Measurements from ENCODE around the gene SPAAR.

The SPAAR gene

DNA sequence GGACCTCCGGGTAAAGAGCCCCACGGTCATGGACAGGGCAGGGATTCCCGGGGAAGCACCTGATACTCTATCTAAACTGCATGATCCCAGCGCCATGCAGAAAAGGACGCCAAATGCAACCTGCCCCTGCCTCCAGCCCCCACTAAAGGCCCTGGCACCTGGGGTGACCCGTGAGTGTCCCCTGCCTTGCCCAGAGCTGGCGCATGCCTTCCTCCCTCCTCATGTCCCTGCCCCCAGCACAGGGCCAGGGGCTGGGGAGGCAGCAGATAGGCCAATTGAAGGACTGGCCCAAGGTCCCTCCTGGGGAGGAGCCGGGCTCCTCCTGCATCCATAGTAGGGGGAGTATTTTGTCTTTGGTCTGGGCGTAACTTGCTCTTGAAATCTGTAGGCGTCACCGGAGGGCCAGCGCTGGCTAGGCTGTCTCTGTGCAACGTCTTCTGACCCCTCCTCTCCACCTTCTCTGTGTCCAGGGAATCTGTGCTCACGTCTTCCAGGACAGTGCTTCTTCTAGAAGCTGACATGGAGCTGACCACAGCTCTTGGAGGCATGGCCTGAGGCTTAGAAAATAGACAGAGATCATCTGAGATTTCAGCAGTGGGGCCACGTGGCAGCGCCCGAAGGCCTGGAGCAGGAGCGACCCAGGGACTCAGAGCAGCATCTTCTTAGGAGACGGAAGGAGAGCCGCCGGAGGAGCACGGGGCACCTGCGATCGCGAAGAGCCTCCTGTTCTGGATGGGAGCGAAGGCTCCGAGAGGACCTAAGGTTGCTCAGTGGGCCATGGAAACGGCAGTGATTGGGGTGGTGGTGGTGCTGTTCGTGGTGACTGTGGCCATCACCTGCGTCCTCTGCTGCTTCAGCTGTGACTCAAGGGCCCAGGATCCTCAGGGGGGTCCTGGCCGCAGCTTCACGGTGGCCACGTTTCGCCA is 660 bp downstream of the SPAAR start:
- TF ChIP-seq POLR2AphosphoS5 (IDR thresholded peaks at IDR 0.05; ENCODE audit: low read depth, low read length), result no peak
- no peak for TF ChIP-seq FOXP2 (optimal IDR thresholded peaks at IDR 0.05; ENCODE audit: borderline replicate concordance, extremely low read depth, extremely low read length, insufficient read depth)

- TF ChIP-seq SIN3A (IDR thresholded peaks at IDR 0.05; ENCODE audit: borderline replicate concordance, insufficient read depth, low read length), result no peak
- TF ChIP-seq TAF1 (IDR thresholded peaks at IDR 0.05; ENCODE audit: borderline replicate concordance, insufficient read depth, low read length), result no peak
- no peak for TF ChIP-seq POLR2AphosphoS5 (IDR thresholded peaks at IDR 0.05; ENCODE audit: low read depth, low read length)
- TF ChIP-seq FOXP2 (optimal IDR thresholded peaks at IDR 0.05; ENCODE audit: borderline replicate concordance, extremely low read depth, extremely low read length, insufficient read depth), result no peak
- TF ChIP-seq, protein P1, sequence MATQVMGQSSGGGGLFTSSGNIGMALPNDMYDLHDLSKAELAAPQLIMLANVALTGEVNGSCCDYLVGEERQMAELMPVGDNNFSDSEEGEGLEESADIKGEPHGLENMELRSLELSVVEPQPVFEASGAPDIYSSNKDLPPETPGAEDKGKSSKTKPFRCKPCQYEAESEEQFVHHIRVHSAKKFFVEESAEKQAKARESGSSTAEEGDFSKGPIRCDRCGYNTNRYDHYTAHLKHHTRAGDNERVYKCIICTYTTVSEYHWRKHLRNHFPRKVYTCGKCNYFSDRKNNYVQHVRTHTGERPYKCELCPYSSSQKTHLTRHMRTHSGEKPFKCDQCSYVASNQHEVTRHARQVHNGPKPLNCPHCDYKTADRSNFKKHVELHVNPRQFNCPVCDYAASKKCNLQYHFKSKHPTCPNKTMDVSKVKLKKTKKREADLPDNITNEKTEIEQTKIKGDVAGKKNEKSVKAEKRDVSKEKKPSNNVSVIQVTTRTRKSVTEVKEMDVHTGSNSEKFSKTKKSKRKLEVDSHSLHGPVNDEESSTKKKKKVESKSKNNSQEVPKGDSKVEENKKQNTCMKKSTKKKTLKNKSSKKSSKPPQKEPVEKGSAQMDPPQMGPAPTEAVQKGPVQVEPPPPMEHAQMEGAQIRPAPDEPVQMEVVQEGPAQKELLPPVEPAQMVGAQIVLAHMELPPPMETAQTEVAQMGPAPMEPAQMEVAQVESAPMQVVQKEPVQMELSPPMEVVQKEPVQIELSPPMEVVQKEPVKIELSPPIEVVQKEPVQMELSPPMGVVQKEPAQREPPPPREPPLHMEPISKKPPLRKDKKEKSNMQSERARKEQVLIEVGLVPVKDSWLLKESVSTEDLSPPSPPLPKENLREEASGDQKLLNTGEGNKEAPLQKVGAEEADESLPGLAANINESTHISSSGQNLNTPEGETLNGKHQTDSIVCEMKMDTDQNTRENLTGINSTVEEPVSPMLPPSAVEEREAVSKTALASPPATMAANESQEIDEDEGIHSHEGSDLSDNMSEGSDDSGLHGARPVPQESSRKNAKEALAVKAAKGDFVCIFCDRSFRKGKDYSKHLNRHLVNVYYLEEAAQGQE (IDR thresholded peaks at IDR 0.05; ENCODE audit: insufficient read depth in 1 of 2, low read depth in 2 of 2, low read length in 2 of 2), result no peak
Measured at GRCh38 chr9:35910613-35911359, 1.5 kb downstream of the SPAAR start.

GRCh38 chr9:35911690-35912089 is 2.4 kb downstream of the SPAAR start:
- TF ChIP-seq, protein P1 (IDR thresholded peaks at IDR 0.05; ENCODE audit: insufficient read depth in 1 of 2, low read depth in 2 of 2, low read length in 2 of 2), result no peak
- TF ChIP-seq POLR2AphosphoS5 (IDR thresholded peaks at IDR 0.05; ENCODE audit: low read depth, low read length) (no peak), FOXP2 (optimal IDR thresholded peaks at IDR 0.05; ENCODE audit: borderline replicate concordance, extremely low read depth, extremely low read length, insufficient read depth) (no peak), TAF1 (IDR thresholded peaks at IDR 0.05; ENCODE audit: borderline replicate concordance, insufficient read depth, low read length) (no peak), SIN3A (IDR thresholded peaks at IDR 0.05; ENCODE audit: borderline replicate concordance, insufficient read depth, low read length) (no peak)

GRCh38 chr9:35912791-35913400 is 3.6 kb downstream of the SPAAR start:
- TF ChIP-seq POLR2AphosphoS5 (IDR thresholded peaks at IDR 0.05; ENCODE audit: low read depth, low read length) (no peak), FOXP2 (optimal IDR thresholded peaks at IDR 0.05; ENCODE audit: borderline replicate concordance, extremely low read depth, extremely low read length, insufficient read depth) (no peak), TAF1 (IDR thresholded peaks at IDR 0.05; ENCODE audit: borderline replicate concordance, insufficient read depth, low read length) (no peak), SIN3A (IDR thresholded peaks at IDR 0.05; ENCODE audit: borderline replicate concordance, insufficient read depth, low read length) (no peak)
- TF ChIP-seq, protein P1 (IDR thresholded peaks at IDR 0.05; ENCODE audit: insufficient read depth in 1 of 2, low read depth in 2 of 2, low read length in 2 of 2), result no peak

DNA sequence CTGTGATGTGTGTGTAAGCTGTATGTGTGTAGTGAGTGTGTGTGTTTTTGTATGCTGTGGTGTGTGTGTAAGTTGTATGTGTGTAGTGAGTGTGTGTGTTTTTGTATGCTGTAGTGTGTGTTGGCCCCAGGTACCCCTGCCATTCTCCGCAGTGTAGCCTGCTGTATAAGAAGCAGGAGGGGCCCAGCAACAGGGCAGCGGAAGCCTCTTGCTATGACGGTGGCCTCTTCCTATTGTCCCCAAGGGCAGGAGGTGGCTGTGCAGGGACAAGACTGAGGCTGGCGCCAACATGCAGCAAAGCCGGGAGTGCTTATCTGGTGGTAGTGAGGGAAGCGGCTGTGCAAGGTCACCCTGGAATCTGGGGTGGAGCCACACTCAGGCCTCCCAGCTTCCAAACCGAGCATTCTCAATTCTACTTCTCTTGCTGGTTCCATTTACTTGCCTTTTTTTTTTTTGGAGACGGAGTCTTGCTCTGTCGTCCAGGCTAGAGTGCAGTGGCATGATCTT is 5.1 kb downstream of the SPAAR start:
- TF ChIP-seq FOXP2 (optimal IDR thresholded peaks at IDR 0.05; ENCODE audit: borderline replicate concordance, extremely low read depth, extremely low read length, insufficient read depth), result no peak
- TF ChIP-seq TAF1 (IDR thresholded peaks at IDR 0.05; ENCODE audit: borderline replicate concordance, insufficient read depth, low read length), result no peak
- no peak for TF ChIP-seq POLR2AphosphoS5 (IDR thresholded peaks at IDR 0.05; ENCODE audit: low read depth, low read length)
- TF ChIP-seq, protein P1 (IDR thresholded peaks at IDR 0.05; ENCODE audit: insufficient read depth in 1 of 2, low read depth in 2 of 2, low read length in 2 of 2), result no peak
- TF ChIP-seq SIN3A (IDR thresholded peaks at IDR 0.05; ENCODE audit: borderline replicate concordance, insufficient read depth, low read length), result no peak
